ENCODE results near the gene TMUB1. TPM values are rescaled to one million over a fixed set of nuclear protein-coding genes. Genes with fewer than 3 reads are reported as not detected.

Gene TMUB1
- total RNA-seq, 1 donor from 2014 or later = 40.3 TPM

GRCh38 chr7:151123822-151124464 lies 40.6 kb upstream of the TMUB1 start:
- no peak overlapping the region for H3K4me3 ChIP-seq
- intact Hi-C loops (cut with DNase I) = no loop called here
- peaks cover 32% of the 10 kb centered on the region for H3K4me1 ChIP-seq
- no peak for DNase-seq (ENCODE audit: extremely low spot score in 2 of 2)
- H3K27me3 ChIP-seq = no peaks in the 10 kb centered on the region
- TF ChIP-seq POLR2AphosphoS5 (IDR thresholded peaks at IDR 0.05; ENCODE audit: insufficient read depth in 1 of 2, low read depth in 1 of 2) (peak; percentile 5 to 39), POLR2A (IDR thresholded peaks at IDR 0.05) (no peak), CTCF (IDR thresholded peaks at IDR 0.05) (peak; percentile 91 to 94 (median 91))
- peaks cover 5 to 51% of the 10 kb centered on the region in 2 donors for H3K36me3 ChIP-seq
- no peak overlapping the region for H3K27ac ChIP-seq
- H3K9me3 ChIP-seq = no peaks in the 10 kb centered on the region

GRCh38 chr7:151123158-151123821 lies 40.0 kb upstream of the TMUB1 start:
- Histone ChIP-seq H3K4me3 (no peak overlapping the region), H3K9me3 (no peaks in the 10 kb centered on the region), H3K27me3 (no peaks in the 10 kb centered on the region), H3K27ac (no peak overlapping the region), H3K4me1 (peaks cover 32% of the 10 kb centered on the region), H3K36me3 (peaks cover 5 to 51% of the 10 kb centered on the region in 2 donors)
- TF ChIP-seq POLR2A (IDR thresholded peaks at IDR 0.05) (no peak), CTCF (IDR thresholded peaks at IDR 0.05) (no peak), POLR2AphosphoS5 (IDR thresholded peaks at IDR 0.05; ENCODE audit: insufficient read depth in 1 of 2, low read depth in 1 of 2) (no peak)
- intact Hi-C loops (cut with DNase I) = no loop called here
- no peak for DNase-seq (ENCODE audit: extremely low spot score in 2 of 2)

- Histone ChIP-seq H3K36me3 (peaks cover 5 to 49% of the 10 kb centered on the region in 2 donors), H3K27me3 (no peaks in the 10 kb centered on the region), H3K4me1 (peaks cover 32% of the 10 kb centered on the region), H3K9me3 (no peaks in the 10 kb centered on the region), H3K4me3 (no peak overlapping the region), H3K27ac (no peak overlapping the region)
- intact Hi-C loops (cut with DNase I) = no loop called here
- TF ChIP-seq CTCF (IDR thresholded peaks at IDR 0.05) = no peak
- TF ChIP-seq POLR2AphosphoS5 (IDR thresholded peaks at IDR 0.05; ENCODE audit: insufficient read depth in 1 of 2, low read depth in 1 of 2) = no peak
- TF ChIP-seq POLR2A (IDR thresholded peaks at IDR 0.05) = no peak
- DNase-seq (ENCODE audit: extremely low spot score in 2 of 2) = no peak
Measured at GRCh38 chr7:151122796-151123157, 39.5 kb upstream of the TMUB1 start.

- intact Hi-C loops (cut with DNase I) = no loop called here
- TF ChIP-seq CTCF (IDR thresholded peaks at IDR 0.05) (no peak), POLR2A (IDR thresholded peaks at IDR 0.05) (no peak)
- no peaks in the 10 kb centered on the region for H3K9me3 ChIP-seq
Measured at GRCh38 chr7:151122276-151122675, 39.0 kb upstream of the TMUB1 start.

More at GRCh38 chr7:151122276-151122675, 39.0 kb upstream of the TMUB1 start:
- no peaks in the 10 kb centered on the region for H3K27me3 ChIP-seq
- H3K27ac ChIP-seq = no peak overlapping the region
- no peak overlapping the region for H3K4me3 ChIP-seq
- peaks cover 34% of the 10 kb centered on the region for H3K4me1 ChIP-seq
- no peak for DNase-seq (ENCODE audit: extremely low spot score in 2 of 2)
- peaks cover 5 to 48% of the 10 kb centered on the region in 2 donors for H3K36me3 ChIP-seq
